Cardiac muscle cell (in vitro differentiated cells and primary cell): ENCODE data around the gene RNF180. TPM values are rescaled to one million over a fixed set of nuclear protein-coding genes. Genes with fewer than 3 reads are reported as not detected.

Experiments
- DNase-seq, 2 donors: peaks; one replicate each; pipeline versions ENCODE4 v3.0.0 to v3.0.0-alpha.2; 2010 to 2017; ENCODE audit warnings: low read depth in 1 of 2, low spot score in 1 of 2
- H3K27ac ChIP-seq: fragments of 200-600 bp; sonication (generic); 2 replicates; pipeline ENCODE4 v1.5.1; 2016
- H3K27me3 ChIP-seq: fragments of 200-600 bp; sonication (generic); 2 replicates; pipeline ENCODE4 v1.6.0; 2016; ENCODE audit warnings: control low read depth
- H3K36me3 ChIP-seq: fragments of 200-600 bp; sonication (generic); 2 replicates; pipeline ENCODE4 v1.5.1; 2016; ENCODE audit warnings: control low read depth
- H3K4me1 ChIP-seq: fragments of 200-600 bp; sonication (generic); 2 replicates; pipeline ENCODE4 v1.8.1; 2017; ENCODE audit warnings: low read depth, mild to moderate bottlenecking, mixed run types
- H3K4me3 ChIP-seq: fragments of 200-600 bp; sonication (generic); 2 replicates; pipeline ENCODE4 v1.5.1; 2016; ENCODE audit warnings: mild to moderate bottlenecking
- H3K9me3 ChIP-seq: fragments of 200-600 bp; sonication (generic); 2 replicates; pipeline ENCODE4 v1.5.1; 2017; ENCODE audit warnings: low read depth, mild to moderate bottlenecking, control low read depth
- CTCF ChIP-seq: IDR thresholded peaks from 2 replicates; pipeline ENCODE4 v1.5.1; 2012; ENCODE audit warnings: low read depth, mild to moderate bottlenecking, low read length
- polyA plus RNA-seq: library from polyadenylated mRNA; unstranded; fragments of >200 nt; fragmentation: Nextera tagmentation; extraction: Ambion mirVana; gene quantifications from 2 replicates; pipeline ENCODE4 v1.2.1, GENCODE V29; 2016
- total RNA-seq: library from RNA; depleted of rRNA; stranded (reverse); fragments of >200 nt; gene quantifications from 2 replicates; pipeline ENCODE4 v1.2.3, GENCODE V29; 2016

Gene RNF180
- total and polyA plus RNA-seq, 2 experiments from 2014 or later: 8.0 to 9.1 TPM

- no peaks in the 10 kb centered on the region for H3K9me3 ChIP-seq
- H3K4me1 ChIP-seq: no peaks in the 10 kb centered on the region
- no peak for TF ChIP-seq CTCF
- no peaks in the 10 kb centered on the region for H3K27me3 ChIP-seq
- DNase-seq: no peak
- H3K36me3 ChIP-seq: no peaks in the 10 kb centered on the region
- no peak overlapping the region for H3K27ac ChIP-seq
- H3K4me3 ChIP-seq: no peak overlapping the region
Measured at GRCh38 chr5:64181440-64181839, 15.8 kb downstream of the RNF180 start.

- TF ChIP-seq CTCF: no peak
- no peaks in the 10 kb centered on the region for H3K27me3 ChIP-seq
- no peaks in the 10 kb centered on the region for H3K9me3 ChIP-seq
- no peaks in the 10 kb centered on the region for H3K4me1 ChIP-seq
- no peak overlapping the region for H3K27ac ChIP-seq
- no peak overlapping the region for H3K4me3 ChIP-seq
- no peaks in the 10 kb centered on the region for H3K36me3 ChIP-seq
- DNase-seq: no peak
Measured at GRCh38 chr5:64183956-64184355, 18.3 kb downstream of the RNF180 start.

DNA sequence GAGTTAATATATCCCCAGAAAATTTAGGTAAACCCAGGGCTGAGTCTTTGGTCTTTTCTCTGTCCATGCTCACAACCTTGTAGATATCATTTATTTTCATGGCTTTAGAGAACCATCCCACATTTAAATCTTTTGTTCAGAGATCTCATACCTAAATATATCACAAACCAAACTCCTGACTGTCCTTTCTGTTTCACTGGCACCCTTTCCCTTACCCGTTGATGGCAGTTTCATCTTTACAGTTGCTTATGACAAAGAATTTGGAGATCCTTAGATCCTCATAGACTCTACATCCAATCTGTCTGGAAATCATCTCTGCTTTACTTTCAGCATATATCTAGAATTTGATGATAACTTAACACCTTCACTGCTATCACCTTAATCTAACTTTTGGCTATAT lies 19.2 kb downstream of the RNF180 start:
- no peaks in the 10 kb centered on the region for H3K27me3 ChIP-seq
- no peak overlapping the region for H3K27ac ChIP-seq
- no peak for TF ChIP-seq CTCF
- no peaks in the 10 kb centered on the region for H3K4me1 ChIP-seq
- H3K36me3 ChIP-seq: no peaks in the 10 kb centered on the region
- DNase-seq: no peak
- no peaks in the 10 kb centered on the region for H3K9me3 ChIP-seq
- no peak overlapping the region for H3K4me3 ChIP-seq

- TF ChIP-seq CTCF: no peak
- H3K27ac ChIP-seq: no peak overlapping the region
- no peaks in the 10 kb centered on the region for H3K4me1 ChIP-seq
- no peaks in the 10 kb centered on the region for H3K27me3 ChIP-seq
- no peak overlapping the region for H3K4me3 ChIP-seq
- no peaks in the 10 kb centered on the region for H3K9me3 ChIP-seq
- H3K36me3 ChIP-seq: no peaks in the 10 kb centered on the region
- no peak for DNase-seq
Measured at GRCh38 chr5:64188776-64189175, 23.1 kb downstream of the RNF180 start.

- Histone ChIP-seq H3K4me3 (no peak overlapping the region), H3K9me3 (no peaks in the 10 kb centered on the region), H3K36me3 (no peaks in the 10 kb centered on the region), H3K27ac (no peak overlapping the region), H3K27me3 (no peaks in the 10 kb centered on the region), H3K4me1 (no peaks in the 10 kb centered on the region)
- no peak for DNase-seq
- no peak for TF ChIP-seq CTCF
Measured at GRCh38 chr5:64190562-64191306, 25.1 kb downstream of the RNF180 start.
